GM18868 (cell line): ENCODE results near the gene CDK13.

Experiments
- ATAC-seq: cut with Tn5 transposase; IDR thresholded peaks from one replicate; pipeline ENCODE4 v1.9.1; 2021; ENCODE audit warnings: mild to moderate bottlenecking, moderate library complexity; ENCODE audit not compliant: unreplicated experiment

CDK13 gene

GRCh38 chr7:39948956-39949928 lies 814 bp upstream of the CDK13 start:
- ATAC-seq = peak; percentile 66

DNA sequence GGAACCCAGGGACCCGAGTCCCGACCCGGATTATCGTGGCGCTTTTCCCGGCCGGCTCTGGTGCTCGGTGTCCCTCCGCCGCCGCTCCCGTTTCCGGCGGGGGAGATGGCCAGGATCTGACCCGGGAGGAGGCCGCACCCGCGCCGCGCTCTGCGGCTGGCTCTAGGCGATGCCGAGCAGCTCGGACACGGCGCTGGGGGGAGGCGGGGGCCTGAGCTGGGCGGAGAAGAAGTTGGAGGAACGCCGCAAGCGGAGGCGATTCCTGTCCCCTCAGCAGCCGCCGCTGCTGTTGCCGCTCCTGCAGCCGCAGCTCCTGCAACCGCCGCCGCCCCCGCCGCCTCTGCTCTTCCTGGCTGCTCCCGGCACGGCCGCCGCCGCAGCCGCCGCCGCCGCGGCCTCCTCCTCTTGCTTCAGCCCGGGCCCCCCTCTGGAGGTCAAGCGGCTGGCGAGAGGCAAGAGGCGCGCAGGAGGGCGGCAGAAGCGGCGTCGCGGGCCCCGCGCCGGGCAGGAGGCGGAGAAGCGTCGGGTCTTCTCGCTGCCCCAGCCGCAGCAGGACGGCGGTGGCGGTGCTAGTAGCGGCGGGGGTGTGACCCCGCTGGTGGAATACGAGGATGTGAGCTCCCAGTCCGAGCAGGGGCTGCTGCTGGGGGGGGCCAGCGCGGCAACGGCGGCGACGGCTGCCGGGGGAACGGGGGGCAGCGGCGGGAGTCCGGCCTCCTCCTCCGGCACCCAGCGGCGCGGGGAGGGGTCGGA lies 593 bp downstream of the CDK13 start:
- ATAC-seq = no peak

- ATAC-seq = peak; percentile 30
Measured at GRCh38 chr7:39951226-39952194, 1.5 kb downstream of the CDK13 start.

DNA sequence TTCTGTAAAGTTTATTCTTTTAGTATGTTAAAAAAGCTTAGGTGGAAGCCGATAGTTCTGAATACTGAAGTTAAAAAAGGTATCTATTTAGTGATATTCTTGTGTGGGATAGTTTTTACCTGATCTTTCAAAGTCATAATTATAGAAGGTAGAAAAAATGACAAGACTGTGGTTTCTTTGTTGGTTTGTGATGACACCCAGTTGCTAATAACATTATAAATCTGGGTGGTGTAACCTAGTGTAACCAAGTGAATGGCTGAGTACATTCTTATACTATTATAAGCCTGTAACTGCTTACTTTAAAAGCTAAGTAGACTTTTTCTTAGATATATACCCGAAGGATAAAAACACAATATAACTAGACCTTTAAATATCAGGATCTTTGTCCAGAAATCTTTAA lies 2.3 kb downstream of the CDK13 start:
- ATAC-seq = no peak

- ATAC-seq = no peak
Measured at GRCh38 chr7:39952803-39953202, 2.7 kb downstream of the CDK13 start.

DNA sequence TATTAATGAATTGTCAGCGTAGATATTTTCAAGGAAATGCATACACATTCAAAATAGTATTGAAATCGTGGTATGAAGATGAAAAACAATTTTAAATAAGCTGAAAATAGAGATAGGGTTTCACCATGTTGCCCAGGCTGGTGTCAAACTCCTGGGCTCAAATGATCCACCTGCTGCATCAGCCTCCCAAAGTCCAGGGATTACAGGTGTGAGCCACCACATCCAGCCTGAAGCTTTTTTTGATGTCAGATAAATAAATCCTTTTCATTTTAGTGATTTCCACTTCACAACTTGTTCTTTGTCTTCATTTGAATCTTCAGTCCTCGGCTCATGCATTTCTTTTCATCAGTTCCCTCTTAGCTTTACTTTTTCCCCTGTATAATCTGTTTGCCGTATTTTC lies 4.6 kb downstream of the CDK13 start:
- ATAC-seq = no peak

GRCh38 chr7:39958038-39958437 lies 8.0 kb downstream of the CDK13 start:
- no peak for ATAC-seq

DNA sequence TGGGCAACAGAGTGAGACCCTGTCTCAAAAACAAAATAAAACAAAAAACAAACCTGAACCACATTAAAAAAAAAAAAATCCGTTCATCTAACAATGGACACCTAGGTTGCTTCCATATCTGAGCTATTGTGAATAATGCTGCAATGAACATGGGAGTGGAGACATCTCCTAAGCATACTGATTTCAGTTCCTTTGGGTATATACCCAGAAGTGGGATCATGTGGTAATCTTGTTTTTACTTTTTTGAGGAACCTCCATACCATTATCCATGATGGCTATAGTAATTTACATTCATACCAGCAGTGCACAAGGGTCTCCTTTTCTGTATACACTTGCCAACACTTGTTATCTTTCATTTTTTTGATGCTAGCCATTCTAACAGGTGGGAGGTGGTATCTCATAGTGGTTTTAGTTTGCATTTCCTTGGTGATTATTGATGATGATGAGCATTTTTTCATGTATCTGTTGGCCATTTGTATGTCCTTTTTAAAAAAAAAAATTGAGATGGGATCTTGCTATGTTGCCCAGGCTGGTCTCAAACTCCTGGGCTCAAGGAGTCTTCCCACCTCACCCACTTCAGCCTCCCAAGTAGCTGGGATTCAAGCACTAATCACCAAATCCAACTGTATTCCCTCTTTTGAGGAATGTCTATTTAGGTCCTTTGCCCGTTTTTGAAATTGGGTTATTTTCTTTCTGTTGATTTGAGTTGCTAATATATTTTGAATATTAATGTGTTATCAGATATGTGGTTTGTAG lies 17.5 kb downstream of the CDK13 start:
- ATAC-seq = no peak

DNA sequence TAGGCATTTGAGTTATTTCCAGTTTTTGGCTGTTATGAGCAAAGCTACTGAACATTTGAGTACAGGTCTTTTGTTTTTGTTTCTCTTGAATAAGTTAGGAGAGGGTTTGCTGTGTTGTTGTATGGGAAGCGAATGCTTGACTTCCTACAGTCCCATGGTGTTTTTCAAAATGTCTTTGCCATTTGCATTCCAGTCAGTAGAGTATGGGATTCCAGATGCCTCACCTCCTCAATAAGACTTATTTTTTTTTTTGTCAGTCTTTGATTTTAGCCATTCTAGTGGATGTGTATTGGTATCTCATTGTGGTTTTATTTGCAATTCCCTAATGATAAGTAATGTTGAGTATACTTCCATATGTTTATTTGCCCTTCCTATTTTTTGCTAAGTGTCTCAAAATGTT lies 19.4 kb downstream of the CDK13 start:
- no peak for ATAC-seq

- ATAC-seq = no peak
Measured at GRCh38 chr7:39971924-39972323, 21.9 kb downstream of the CDK13 start.

DNA sequence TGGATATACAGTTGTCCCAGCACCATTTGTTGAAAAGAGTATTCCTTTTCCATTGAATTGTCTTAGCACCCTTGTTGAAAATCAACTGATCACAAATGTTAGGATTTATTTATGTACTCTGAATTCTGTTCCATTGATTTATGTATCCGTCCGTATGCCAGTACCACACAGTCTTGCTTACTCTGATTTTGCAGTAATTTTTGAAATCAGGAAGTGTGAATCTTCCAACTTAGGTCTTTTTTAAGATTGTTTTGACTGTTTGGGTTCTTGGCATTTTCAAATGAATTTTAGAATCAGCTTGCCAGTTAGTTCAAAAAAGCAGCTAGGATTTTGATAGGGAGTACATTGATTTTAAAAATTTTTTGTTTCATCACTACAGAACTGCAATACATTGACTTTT lies 23.7 kb downstream of the CDK13 start:
- ATAC-seq = no peak

DNA sequence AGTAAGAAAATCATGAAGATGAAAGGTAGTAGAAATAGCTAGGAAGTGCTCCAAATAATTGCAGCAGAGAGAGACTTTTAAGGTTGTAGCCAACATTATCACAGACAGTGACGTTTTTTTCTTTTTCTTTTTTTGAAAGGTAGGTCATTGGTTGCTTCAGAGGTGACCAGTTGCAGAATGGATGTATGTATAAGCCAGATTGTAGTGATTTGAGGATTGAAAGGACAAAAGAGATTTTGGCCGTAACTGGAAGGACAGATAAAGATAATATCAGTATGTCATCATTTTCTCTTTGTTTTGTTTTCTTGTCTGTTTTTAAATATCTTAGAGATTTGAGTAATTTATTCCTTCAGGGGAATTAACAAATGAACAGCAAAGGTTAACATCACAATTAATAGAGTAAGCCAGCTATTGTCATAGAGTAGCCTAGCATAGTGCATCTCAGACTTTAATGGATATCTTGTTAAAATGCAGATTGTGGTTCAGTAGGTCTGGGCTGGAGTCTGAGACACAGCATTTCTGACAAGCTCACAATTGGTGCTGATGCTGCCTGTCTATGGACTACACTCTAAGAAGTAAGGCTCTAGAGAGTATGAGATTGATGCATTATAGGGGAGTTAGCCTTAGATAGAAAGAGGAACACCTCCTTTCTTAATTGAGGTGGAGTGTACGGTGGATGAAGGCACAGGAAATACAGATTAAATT lies 28.3 kb downstream of the CDK13 start:
- no peak for ATAC-seq

GRCh38 chr7:39979406-39980073 lies 29.5 kb downstream of the CDK13 start:
- ATAC-seq = no peak

DNA sequence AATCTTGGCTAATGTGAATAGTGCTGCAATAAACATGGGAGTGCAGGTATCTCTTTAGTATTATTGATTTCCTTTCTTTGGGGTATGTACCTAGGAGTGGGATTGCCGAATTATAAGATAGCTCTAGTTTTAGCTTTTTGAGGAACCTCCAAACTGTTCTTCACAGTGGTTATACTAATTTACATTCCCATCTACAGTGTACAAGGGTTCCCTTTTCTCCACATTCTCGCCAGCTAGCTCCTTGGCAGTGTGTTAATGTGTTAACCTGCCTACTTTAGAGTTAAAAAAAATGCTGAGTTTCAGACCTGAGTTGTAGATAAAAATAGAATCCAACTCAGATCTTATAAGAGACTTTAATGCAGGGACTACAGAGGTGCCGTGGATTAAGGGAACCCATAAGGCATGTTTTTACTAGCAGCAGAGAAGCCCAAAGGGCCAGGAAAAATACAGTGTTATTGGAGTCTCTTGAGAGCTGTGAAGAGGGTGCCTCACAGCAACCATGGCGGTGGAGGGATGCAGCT lies 35.4 kb downstream of the CDK13 start:
- no peak for ATAC-seq

DNA sequence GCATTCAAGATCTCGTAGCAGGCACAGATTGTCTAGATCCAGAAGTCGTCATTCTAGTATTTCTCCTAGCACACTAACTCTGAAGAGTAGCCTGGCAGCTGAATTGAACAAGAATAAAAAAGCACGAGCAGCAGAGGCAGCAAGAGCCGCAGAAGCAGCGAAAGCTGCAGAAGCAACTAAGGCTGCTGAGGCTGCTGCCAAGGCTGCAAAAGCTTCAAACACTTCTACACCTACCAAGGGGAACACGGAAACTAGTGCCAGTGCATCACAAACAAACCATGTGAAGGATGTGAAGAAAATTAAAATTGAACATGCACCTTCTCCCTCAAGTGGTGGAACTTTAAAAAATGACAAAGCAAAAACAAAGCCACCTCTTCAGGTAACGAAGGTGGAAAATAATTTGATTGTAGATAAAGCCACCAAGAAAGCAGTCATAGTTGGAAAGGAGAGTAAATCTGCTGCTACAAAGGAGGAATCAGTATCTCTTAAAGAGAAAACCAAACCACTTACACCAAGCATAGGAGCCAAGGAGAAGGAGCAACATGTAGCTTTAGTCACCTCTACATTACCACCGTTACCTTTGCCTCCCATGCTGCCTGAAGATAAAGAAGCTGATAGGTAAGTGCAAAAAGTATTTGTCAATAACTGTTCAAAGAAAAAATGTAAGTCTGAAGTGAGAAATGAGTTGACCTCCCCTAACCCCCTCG lies 37.7 kb downstream of the CDK13 start:
- ATAC-seq = no peak

DNA sequence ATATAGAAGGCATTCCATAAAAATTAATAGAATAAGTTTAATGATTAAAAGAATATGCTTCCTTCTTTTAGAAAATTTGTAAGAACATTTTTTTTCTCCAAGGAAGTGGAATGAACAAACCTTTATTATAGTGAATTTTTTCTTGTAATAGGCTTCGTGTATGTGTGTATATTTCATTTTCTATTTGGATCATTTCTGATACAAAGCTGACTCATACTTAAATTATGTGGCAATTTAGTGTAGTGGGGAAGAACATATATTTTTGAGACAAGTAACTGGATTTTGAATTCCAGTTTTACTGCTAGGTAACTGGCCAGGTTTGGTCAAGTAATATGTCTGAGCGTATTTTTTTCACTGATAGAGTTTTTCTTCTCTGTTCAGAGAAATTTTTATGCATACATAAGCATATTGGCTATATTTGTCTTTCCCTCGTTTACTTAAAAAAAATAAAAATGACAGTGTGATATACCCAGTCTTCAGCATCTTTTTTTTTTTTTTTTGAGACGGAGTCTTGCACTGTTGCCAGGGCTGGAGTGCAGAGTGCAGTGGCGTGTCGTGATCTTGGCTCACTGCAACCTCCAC lies 50.8 kb downstream of the CDK13 start:
- no peak for ATAC-seq

GRCh38 chr7:40001649-40002048 lies 51.6 kb downstream of the CDK13 start:
- ATAC-seq = no peak

GRCh38 chr7:40003597-40003996 lies 53.5 kb downstream of the CDK13 start:
- ATAC-seq = no peak
